Activated CD4-positive, alpha-beta memory T cell treated with anti-CD3 and anti-CD28 coated beads, Interleukin-2, amount 10 ng/mL, durations not matched to agents 7 days and 5 days (primary cell): ENCODE results near the gene ABAT. TPM values are rescaled to one million over a fixed set of nuclear protein-coding genes. Genes with fewer than 3 reads are reported as not detected.
"Not testable (repeated sequence)": the region's sequence is repeated elsewhere in the genome, so short reads cannot be mapped to it uniquely, and the experiment has no call there.

Experiments used
- CTCF ChIA-PET: fragments of 350-600 bp; sonication (Branson Sonifier 250); formaldehyde crosslinking; loops from one replicate; lab custom pipeline; 2021; ENCODE audit warnings: antibody characterized with exemption, inconsistent platforms; lab: Charles Lee
- POLR2A ChIA-PET: fragments of 350-600 bp; sonication (Branson Sonifier 250); formaldehyde crosslinking; loops from one replicate; lab custom pipeline; 2021; ENCODE audit warnings: antibody characterized with exemption; lab: Charles Lee
- DNase-seq: peaks from one replicate; pipeline ENCODE4 v3.0.0-alpha.2; 2020
- H3K27ac Mint-ChIP-seq: one replicate; pipeline ENCODE4 v1.8.0; 2021; ENCODE audit warnings: mild to moderate bottlenecking, mixed read lengths
- H3K27me3 Mint-ChIP-seq: one replicate; pipeline ENCODE4 v1.8.0; 2021; ENCODE audit warnings: mixed read lengths
- H3K36me3 Mint-ChIP-seq: one replicate; pipeline ENCODE4 v1.8.0; 2021; ENCODE audit warnings: low read depth, mixed read lengths
- H3K4me1 Mint-ChIP-seq: one replicate; pipeline ENCODE4 v1.8.0; 2021; ENCODE audit warnings: mixed read lengths
- H3K4me3 Mint-ChIP-seq: one replicate; pipeline ENCODE4 v1.8.0; 2021; ENCODE audit warnings: mild to moderate bottlenecking, mixed read lengths
- H3K9me3 Mint-ChIP-seq: one replicate; pipeline ENCODE4 v1.8.0; 2021; ENCODE audit warnings: mixed read lengths
- total RNA-seq, 2 experiments: library from RNA; stranded (reverse); gene quantifications; one replicate each; pipeline ENCODE4 v1.2.3, GENCODE V29; 2021

ABAT gene
- total RNA-seq, 2 experiments from 2014 or later = 5.5 to 5.9 TPM

DNA sequence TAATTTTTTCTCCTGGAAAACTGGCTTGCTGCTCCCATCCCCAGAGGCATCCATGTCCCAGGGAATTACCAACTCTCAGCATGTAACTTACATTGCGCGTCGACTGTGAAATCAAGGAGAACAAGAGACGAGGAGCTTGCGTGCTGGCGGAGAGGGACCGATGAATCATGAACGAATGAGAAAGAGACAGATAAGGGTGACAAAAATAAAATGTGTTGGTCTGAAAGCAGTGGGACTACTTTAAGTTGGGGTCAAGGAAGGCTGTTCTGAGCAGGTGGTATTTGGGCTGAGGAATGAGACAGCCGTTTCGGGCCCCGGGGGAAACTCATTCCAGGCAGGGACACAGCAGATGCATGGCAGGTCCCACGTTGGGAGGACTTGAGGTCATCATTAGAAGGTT, 22.5 kb downstream of the ABAT start:
- ChIA-PET CTCF (no interaction called here), POLR2A (no interaction called here)
- Mint-ChIP-seq H3K4me3 (no peak overlapping the region), H3K27ac (no peak overlapping the region), H3K27me3 (no peaks in the 10 kb centered on the region), H3K36me3 (no peaks in the 10 kb centered on the region), H3K9me3 (no peaks in the 10 kb centered on the region), H3K4me1 (no peaks in the 10 kb centered on the region)
- DNase-seq = no peak

DNA sequence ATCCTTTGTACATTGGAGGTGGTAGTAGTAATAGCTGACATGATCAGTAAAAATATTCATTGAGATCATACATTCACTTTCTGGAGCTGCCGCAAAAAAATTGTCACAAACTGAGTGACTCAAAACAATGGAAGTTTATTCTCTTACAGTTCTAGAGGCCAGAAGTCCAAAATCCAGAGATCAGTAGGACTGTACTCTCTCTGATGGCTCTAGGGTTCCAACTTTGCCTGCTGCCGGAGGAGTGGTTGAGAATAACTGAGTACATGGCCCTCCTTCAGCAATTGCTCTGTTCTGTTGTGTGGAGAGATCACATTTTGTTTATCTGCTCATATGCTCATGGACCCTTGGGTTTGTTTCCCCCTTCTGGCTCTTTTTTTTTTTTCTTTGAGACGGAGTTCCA, 23.5 kb downstream of the ABAT start:
- DNase-seq = no peak
- Mint-ChIP-seq H3K27me3 (no peaks in the 10 kb centered on the region), H3K4me3 (no peak overlapping the region), H3K4me1 (no peaks in the 10 kb centered on the region), H3K36me3 (no peaks in the 10 kb centered on the region), H3K27ac (no peak overlapping the region), H3K9me3 (no peaks in the 10 kb centered on the region)
- ChIA-PET CTCF (interaction anchor here (0.8 kb wide), 1 partner anchor 558 kb away, joined by 3 read pairs; no protein-coding TSS in a partner anchor), POLR2A (no interaction called here)

DNA sequence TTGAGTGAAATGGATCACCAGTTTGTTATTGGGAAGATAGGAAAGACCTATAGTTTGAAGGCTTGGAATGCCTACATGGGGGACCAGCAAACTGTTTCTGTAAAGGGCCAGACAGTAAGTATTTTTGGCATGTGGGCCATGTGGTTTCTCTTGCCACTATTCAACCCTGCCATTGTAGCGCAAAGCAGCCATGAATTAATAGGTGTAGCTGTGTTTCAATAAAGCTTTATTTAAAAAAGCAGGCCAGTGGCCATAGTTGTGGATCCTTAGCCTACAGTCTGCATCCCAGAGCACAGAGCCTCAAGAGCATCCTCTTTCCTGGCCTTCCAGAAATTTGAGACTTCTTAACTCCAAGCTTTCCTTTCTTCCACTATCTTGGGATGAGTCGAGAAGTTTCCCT, 29.3 kb downstream of the ABAT start:
- H3K9me3 Mint-ChIP-seq = no peaks in the 10 kb centered on the region
- no peaks in the 10 kb centered on the region for H3K36me3 Mint-ChIP-seq
- no peak overlapping the region for H3K4me3 Mint-ChIP-seq
- peaks cover 2% of the 10 kb centered on the region for H3K4me1 Mint-ChIP-seq
- POLR2A ChIA-PET = no interaction called here
- DNase-seq = no peak
- H3K27ac Mint-ChIP-seq = no peak overlapping the region
- CTCF ChIA-PET = no interaction called here
- no peaks in the 10 kb centered on the region for H3K27me3 Mint-ChIP-seq

DNA sequence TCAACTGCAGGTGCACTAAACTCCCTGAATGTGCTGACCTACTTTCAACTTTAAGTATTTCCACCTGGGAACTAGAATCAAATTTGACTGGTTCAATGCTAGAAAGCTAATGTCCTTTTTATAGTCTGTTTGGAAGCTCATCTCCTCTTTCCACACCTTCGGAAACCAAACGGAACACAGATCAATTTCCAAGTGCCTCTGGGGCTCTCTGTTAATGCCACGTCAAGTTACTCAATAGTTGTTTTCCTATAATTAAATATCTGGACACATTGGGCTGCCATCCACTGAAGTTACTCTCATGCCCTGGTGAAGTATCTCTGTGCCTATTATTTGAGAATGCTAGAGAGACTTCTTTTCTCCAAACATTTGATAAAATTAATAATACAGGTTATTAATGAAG, 29.7 kb downstream of the ABAT start:
- H3K4me3 Mint-ChIP-seq = no peak overlapping the region
- CTCF ChIA-PET = no interaction called here
- H3K27ac Mint-ChIP-seq = no peak overlapping the region
- no peaks in the 10 kb centered on the region for H3K36me3 Mint-ChIP-seq
- DNase-seq = no peak
- H3K27me3 Mint-ChIP-seq = no peaks in the 10 kb centered on the region
- POLR2A ChIA-PET = no interaction called here
- H3K4me1 Mint-ChIP-seq = peaks cover 2% of the 10 kb centered on the region
- no peaks in the 10 kb centered on the region for H3K9me3 Mint-ChIP-seq

DNA sequence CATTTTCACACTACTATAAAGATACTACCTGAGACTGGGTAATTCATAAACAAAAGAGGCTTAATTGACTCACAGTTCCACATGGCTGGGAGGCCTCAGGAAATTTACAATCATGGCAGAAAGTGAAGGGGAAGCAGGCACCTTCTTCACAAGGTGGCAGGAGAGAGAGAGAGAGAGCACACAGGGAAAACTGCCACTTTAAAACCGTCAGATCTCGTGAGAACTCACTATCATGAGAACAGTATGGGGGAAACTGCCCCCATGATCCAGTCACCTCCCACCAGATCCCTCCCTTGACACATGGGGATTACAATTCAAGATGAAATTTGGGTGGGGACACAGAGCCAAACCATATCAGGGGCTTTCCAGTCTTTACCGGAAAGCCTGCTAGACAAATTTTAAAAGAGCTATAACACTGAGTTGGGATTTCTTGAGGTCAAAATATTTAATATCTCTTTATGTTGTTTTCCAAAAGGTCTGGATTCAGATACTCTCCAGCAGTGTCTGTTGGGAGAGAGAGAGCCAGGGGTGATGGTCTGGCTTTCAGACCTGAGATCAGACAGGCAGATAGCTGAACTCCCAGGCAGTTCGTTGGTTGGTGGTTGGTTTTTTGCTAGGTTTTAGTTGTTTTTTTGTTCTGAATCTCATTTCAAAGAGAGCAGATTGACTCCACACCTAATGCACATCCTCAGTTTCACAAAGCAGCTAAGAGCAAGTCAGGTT, 30.8 kb downstream of the ABAT start:
- CTCF ChIA-PET, H3K36me3 Mint-ChIP-seq, H3K27ac Mint-ChIP-seq, H3K4me1 Mint-ChIP-seq, H3K4me3 Mint-ChIP-seq, H3K27me3 Mint-ChIP-seq, DNase-seq, H3K9me3 Mint-ChIP-seq: not testable (repeated sequence)
- POLR2A ChIA-PET = interaction anchor here (1.0 kb wide), 1 partner anchor 30 kb away, joined by 3 read pairs; no protein-coding TSS in a partner anchor

DNA sequence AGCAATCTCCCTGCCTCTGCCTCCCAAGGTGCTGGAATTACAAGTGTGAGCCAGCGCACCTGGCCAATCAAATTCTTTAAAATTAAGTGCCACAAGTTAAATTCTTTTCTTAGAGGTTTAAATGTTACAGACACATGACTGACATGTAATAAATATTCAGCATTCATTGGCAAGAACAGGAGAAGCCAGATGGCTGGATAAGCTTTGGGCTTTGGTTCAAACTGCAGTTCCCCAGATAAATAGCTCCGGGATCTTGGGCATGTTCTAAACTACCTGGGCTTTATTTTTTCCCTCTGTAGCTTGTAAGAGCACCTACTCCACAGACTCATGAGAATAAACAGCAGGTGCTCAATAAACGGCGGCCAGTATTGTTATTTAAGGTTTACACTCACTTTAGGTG, 34.1 kb downstream of the ABAT start:
- H3K36me3 Mint-ChIP-seq = no peaks in the 10 kb centered on the region

DNA sequence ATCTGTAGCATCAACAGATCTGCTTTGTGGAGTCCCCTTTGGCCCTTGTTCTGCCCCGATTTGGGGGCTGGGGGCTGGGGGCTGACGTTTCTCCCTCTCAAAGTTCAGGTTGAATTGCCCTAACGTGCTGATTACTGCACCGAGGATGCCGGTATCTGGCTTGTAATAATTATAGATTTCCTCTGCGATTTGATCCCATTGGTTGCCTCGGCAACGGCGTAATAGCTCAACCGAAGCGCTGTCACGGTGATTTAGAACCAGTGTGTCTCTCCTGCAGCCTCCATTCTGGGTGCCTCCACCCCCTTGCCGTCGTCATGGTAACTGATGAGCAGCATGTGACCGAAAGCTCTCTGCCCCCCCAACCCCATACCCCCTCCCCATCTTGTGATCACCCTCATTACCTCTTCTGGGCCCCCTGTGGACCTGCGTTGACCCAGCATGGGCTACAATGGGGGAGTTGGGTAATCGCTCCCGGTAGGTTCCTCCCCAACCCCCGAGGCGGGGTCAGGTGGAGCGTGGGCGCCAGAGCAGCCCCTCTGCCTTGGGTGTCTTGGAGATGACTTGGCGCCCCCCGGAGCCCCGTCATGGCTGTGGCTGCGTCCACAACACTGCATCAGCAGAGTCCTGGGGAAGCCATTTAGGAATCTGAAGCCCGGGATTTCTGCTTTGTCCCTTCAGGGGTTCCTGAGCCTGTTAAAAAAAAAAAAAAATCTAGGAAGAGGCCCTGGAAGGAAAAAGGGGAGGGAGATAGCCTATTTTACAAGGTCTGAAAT, 38.4 kb downstream of the ABAT start:
- no peak for DNase-seq
- Mint-ChIP-seq H3K9me3 (peaks cover 5% of the 10 kb centered on the region), H3K27me3 (no peaks in the 10 kb centered on the region), H3K4me1 (no peaks in the 10 kb centered on the region), H3K4me3 (no peak overlapping the region), H3K36me3 (no peaks in the 10 kb centered on the region), H3K27ac (no peak overlapping the region)
- CTCF ChIA-PET = interaction anchor here (0.6 kb wide), 1 partner anchor 61 kb away, joined by 7 read pairs; no protein-coding TSS in a partner anchor
- POLR2A ChIA-PET = no interaction called here

More for the DNA sequence above, 34.1 kb downstream of the ABAT start:
- Mint-ChIP-seq H3K4me3 (no peak overlapping the region), H3K27me3 (no peaks in the 10 kb centered on the region), H3K27ac (no peak overlapping the region), H3K9me3 (no peaks in the 10 kb centered on the region), H3K4me1 (peaks cover 2% of the 10 kb centered on the region)
- DNase-seq = no peak
- CTCF ChIA-PET = no interaction called here
- POLR2A ChIA-PET = no interaction called here

DNA sequence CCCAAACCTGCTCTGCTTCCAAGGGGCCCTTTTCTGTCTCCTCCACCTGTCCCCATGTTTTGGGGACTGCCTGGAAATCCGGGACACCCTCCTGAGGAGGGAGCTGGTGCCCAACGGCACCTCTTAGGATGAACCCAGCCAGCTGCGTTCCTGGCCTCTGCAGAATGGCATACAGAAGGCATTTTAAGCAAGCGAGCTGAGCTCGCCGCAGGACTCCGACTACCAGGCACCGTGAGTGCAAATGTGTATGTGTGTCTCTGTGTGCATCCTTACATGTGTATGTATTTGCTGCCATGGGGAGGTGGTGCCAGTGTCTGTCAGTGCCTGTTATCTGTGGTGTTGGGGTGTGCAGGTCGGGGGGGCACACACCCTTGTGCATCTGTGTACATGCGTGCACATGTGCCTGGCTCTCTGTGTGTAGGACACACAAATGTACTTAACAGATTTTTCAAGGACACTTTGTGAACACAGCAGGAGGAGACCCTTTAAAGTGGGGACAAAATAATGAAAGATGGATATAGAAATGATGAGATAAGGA, 39.3 kb downstream of the ABAT start:
- CTCF ChIA-PET = no interaction called here
- Mint-ChIP-seq H3K27ac (no peak overlapping the region), H3K4me1 (no peaks in the 10 kb centered on the region), H3K36me3 (no peaks in the 10 kb centered on the region), H3K9me3 (peaks cover 5% of the 10 kb centered on the region), H3K27me3 (no peaks in the 10 kb centered on the region), H3K4me3 (no peak overlapping the region)
- no peak for DNase-seq
- POLR2A ChIA-PET = no interaction called here

DNA sequence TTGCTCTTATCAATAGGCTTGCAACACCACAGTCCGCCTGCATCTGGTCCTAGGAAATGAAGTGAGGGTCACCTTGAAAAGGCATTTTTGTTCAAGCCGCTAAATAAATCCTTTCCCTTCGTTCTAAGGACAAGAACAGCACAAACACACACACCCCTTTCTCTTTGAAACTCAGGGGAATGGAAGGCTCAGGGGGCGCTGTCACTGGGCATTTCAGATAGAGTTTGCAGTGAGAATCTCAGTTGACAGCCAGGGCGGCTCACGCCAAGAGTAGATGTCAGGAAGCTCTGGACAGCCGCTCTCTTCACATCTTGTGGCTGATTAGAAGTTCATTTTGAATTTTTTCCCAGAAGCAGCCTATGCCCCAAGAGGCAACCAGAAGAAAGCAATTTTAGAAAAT, 39.8 kb downstream of the ABAT start:
- ChIA-PET CTCF (no interaction called here), POLR2A (no interaction called here)
- H3K4me3 Mint-ChIP-seq = no peak overlapping the region
- no peak for DNase-seq
- H3K9me3 Mint-ChIP-seq = peaks cover 5% of the 10 kb centered on the region
- H3K27me3 Mint-ChIP-seq = no peaks in the 10 kb centered on the region
- no peak overlapping the region for H3K27ac Mint-ChIP-seq
- no peaks in the 10 kb centered on the region for H3K36me3 Mint-ChIP-seq
- H3K4me1 Mint-ChIP-seq = no peaks in the 10 kb centered on the region

DNA sequence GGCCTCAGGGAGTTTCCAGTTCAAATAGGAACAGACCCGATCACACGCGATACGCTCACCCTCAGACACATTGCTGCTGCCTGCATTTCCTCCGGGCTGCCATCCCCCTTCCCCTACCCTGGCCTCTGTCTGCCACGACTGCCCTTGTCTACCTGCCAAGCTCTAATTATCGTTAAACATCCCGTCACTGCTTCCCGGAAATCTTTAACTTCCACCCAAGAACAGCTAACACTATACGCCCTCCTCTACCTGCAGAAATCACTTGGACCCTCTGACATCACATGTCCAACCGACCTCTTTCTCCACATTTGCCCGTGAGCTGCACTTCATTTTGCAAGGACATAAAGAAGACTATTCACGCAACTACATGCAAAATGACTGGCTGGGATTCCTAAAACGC, 40.4 kb downstream of the ABAT start:
- no peaks in the 10 kb centered on the region for H3K4me1 Mint-ChIP-seq
- POLR2A ChIA-PET = no interaction called here
- DNase-seq = no peak
- H3K27ac Mint-ChIP-seq = no peak overlapping the region
- H3K36me3 Mint-ChIP-seq = no peaks in the 10 kb centered on the region
- no peak overlapping the region for H3K4me3 Mint-ChIP-seq
- H3K27me3 Mint-ChIP-seq = no peaks in the 10 kb centered on the region
- CTCF ChIA-PET = no interaction called here
- peaks cover 5% of the 10 kb centered on the region for H3K9me3 Mint-ChIP-seq

DNA sequence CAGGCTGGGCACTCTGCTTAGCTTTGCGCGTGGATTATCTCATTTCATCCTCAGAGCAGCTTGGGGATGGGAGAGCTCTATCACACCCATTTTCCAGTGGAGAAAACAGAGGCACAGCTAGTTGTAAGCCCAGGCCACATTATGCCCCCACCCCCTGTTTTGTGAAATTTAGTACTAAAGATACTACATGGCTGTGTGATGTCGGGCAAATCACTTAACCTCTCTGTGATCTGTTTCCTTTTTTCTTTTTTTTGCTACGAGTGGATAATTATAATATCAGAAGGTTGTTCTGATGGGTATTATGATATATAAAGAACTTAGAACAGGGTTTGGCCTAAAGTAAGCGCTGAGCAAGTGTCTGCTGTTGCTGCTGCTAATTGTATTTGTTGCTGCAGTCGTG, 41.6 kb downstream of the ABAT start:
- DNase-seq = no peak
- CTCF ChIA-PET = no interaction called here
- H3K4me1 Mint-ChIP-seq = no peaks in the 10 kb centered on the region
- POLR2A ChIA-PET = no interaction called here
- no peak overlapping the region for H3K4me3 Mint-ChIP-seq
- no peaks in the 10 kb centered on the region for H3K36me3 Mint-ChIP-seq
- H3K27me3 Mint-ChIP-seq = no peaks in the 10 kb centered on the region
- peaks cover 5% of the 10 kb centered on the region for H3K9me3 Mint-ChIP-seq
- no peak overlapping the region for H3K27ac Mint-ChIP-seq

DNA sequence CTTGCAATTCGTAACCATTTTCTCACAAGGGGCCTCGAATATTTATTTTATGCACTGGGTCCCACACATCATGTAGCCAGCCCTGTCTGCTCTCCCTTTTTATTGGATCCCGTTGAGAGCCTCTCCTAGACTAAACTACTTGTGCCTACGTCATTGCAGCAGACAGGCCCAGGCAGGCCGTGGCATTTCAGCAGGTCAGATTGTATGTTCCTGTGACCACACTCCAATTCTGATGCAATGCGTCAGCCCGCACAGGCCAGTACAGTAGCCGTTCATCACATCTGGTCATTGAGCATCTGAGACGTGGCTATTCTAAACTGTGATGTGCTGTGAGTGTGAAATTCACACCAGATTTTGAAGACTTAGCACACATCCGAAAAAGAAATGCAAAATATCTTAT, 42.2 kb downstream of the ABAT start:
- POLR2A ChIA-PET = no interaction called here
- Mint-ChIP-seq H3K4me3 (no peak overlapping the region), H3K36me3 (no peaks in the 10 kb centered on the region), H3K27ac (no peak overlapping the region), H3K27me3 (no peaks in the 10 kb centered on the region), H3K9me3 (peaks cover 5% of the 10 kb centered on the region), H3K4me1 (no peaks in the 10 kb centered on the region)
- CTCF ChIA-PET = no interaction called here
- DNase-seq = no peak

DNA sequence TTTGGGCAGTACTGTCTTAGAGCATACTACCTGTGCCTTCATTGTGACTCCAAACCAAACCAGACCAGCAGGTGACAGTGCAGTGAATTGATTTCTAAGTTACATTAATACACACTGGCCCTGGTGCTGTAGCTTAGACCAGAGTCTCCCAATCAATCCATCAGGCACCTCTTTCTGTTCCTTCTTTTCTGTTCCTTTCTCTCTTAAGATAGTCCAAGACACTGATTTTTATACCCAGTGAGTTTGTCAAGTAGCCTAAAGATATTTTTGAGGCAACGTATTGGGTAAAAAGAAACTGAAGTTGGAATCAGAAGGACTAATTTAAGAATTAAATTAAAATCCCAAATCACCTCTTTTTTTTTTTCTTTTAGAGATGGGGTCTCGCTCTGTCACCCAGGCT, 43.1 kb downstream of the ABAT start:
- H3K36me3 Mint-ChIP-seq = no peaks in the 10 kb centered on the region
- DNase-seq = no peak
- no peak overlapping the region for H3K4me3 Mint-ChIP-seq
- no peaks in the 10 kb centered on the region for H3K4me1 Mint-ChIP-seq
- ChIA-PET POLR2A (no interaction called here), CTCF (no interaction called here)
- peaks cover 5% of the 10 kb centered on the region for H3K9me3 Mint-ChIP-seq
- H3K27ac Mint-ChIP-seq = no peak overlapping the region
- no peaks in the 10 kb centered on the region for H3K27me3 Mint-ChIP-seq
